IMR-90 (cell line): ENCODE measurements around the gene CCNK. TPM values are rescaled to one million over a fixed set of nuclear protein-coding genes. Genes with fewer than 3 reads are reported as not detected.

Source experiments
- ATAC-seq: fragments of 200-7000 bp; cut with Tn5 transposase; 2 replicates; pipeline ENCODE4 v1.9.1; 2020; ENCODE audit warnings: low read depth, mild to moderate bottlenecking, moderate library complexity
- BruUV-seq: library from RNA; stranded (reverse); fragments of 400-500 nt; replicated peaks from 2 replicates; lab custom pipeline; 2021; lab: Mats Ljungman, UMichigan
- CTCF ChIA-PET: fragments of 300-600 bp; formaldehyde crosslinking; extraction: SDS; loops from one replicate; lab custom pipeline; 2021; ENCODE audit warnings: antibody characterized with exemption; lab: Yijun Ruan, JAX
- POLR2A ChIA-PET: fragments of 300-600 bp; sonication (Branson Sonifier 250); formaldehyde crosslinking; loops from one replicate; lab custom pipeline; 2022; ENCODE audit warnings: antibody characterized with exemption; ENCODE audit not compliant: unreplicated experiment; lab: Charles Lee
- DNase-seq: peaks from one replicate; pipeline ENCODE4 v3.0.0; 2013
- H2AFZ ChIP-seq: replicated peaks from 2 replicates; pipeline ENCODE3; 2013; ENCODE audit warnings: low read length, mild to moderate bottlenecking; ENCODE audit not compliant: poor library complexity
- H2AK5ac ChIP-seq: 2 replicates; pipeline ENCODE4 v1.6.1; 2013; ENCODE audit warnings: low read depth, low read length, inconsistent platforms
- H2AK9ac ChIP-seq: replicated peaks from 2 replicates; pipeline ENCODE3; 2013; ENCODE audit warnings: mild to moderate bottlenecking, low read depth, low read length, moderate library complexity; ENCODE audit not compliant: poor library complexity
- H2BK120ac ChIP-seq: 2 replicates; pipeline ENCODE4 v1.6.1; 2013; ENCODE audit warnings: low read depth, low read length, inconsistent platforms
- H2BK15ac ChIP-seq: 3 replicates; pipeline ENCODE4 v1.6.1; 2013; ENCODE audit warnings: low read depth, low read length, inconsistent platforms
- H2BK20ac ChIP-seq: 2 replicates; pipeline ENCODE4 v1.6.1; 2013; ENCODE audit warnings: low read depth, mild to moderate bottlenecking, inconsistent platforms, low read length, moderate library complexity
- H2BK5ac ChIP-seq: 2 replicates; pipeline ENCODE4 v1.6.1; 2013; ENCODE audit warnings: mild to moderate bottlenecking, low read depth, low read length, inconsistent platforms; ENCODE audit not compliant: poor library complexity, severe bottlenecking
- H3K14ac ChIP-seq: replicated peaks from 2 replicates; pipeline ENCODE4 v1.6.1; 2013; ENCODE audit warnings: low read depth, low read length, inconsistent platforms
- H3K18ac ChIP-seq: 2 replicates; pipeline ENCODE4 v1.6.1; 2013; ENCODE audit warnings: low read depth, low read length, control low read depth
- H3K23ac ChIP-seq: 2 replicates; pipeline ENCODE4 v1.6.1; 2013; ENCODE audit warnings: low read depth, low read length, inconsistent platforms
- H3K27ac ChIP-seq: 2 replicates; pipeline ENCODE4 v1.5.1; 2013; ENCODE audit warnings: mild to moderate bottlenecking, control low read depth, low read length; ENCODE audit not compliant: insufficient read depth
- H3K27me3 ChIP-seq: 2 replicates; pipeline ENCODE4 v1.6.1; 2013; ENCODE audit warnings: low read length; ENCODE audit not compliant: control insufficient read depth, insufficient read depth
- H3K36me3 ChIP-seq: 2 replicates; pipeline ENCODE4 v1.6.1; 2013; ENCODE audit warnings: low read length, mixed read lengths; ENCODE audit not compliant: control insufficient read depth, insufficient read depth
- H3K4ac ChIP-seq: 2 replicates; pipeline ENCODE4 v1.6.1; 2013; ENCODE audit warnings: low read depth, low read length, inconsistent platforms
- H3K4me1 ChIP-seq: 2 replicates; pipeline ENCODE4 v1.6.1; 2013; ENCODE audit warnings: low read length, mixed read lengths; ENCODE audit not compliant: control insufficient read depth, insufficient read depth
- H3K4me2 ChIP-seq: 2 replicates; pipeline ENCODE4 v1.6.1; 2013; ENCODE audit warnings: low read depth, mild to moderate bottlenecking, control low read depth, low read length, moderate library complexity
- H3K4me3 ChIP-seq: 2 replicates; pipeline ENCODE4 v1.5.1; 2013; ENCODE audit warnings: low read depth, mild to moderate bottlenecking, control low read depth, low read length, moderate library complexity; ENCODE audit not compliant: insufficient read depth
- H3K56ac ChIP-seq: 2 replicates; pipeline ENCODE4 v1.6.1; 2013; ENCODE audit warnings: low read length, inconsistent platforms; ENCODE audit not compliant: insufficient read depth; ENCODE audit errors: extremely low read depth
- H3K79me1 ChIP-seq, 2 experiments: 2 replicates each; pipeline ENCODE4 v1.6.1; 2013; ENCODE audit warnings: low read length in 2 of 2, inconsistent platforms in 1 of 2, low read depth in 1 of 2
- H3K9ac ChIP-seq: 2 replicates; pipeline ENCODE4 v1.6.1; 2013; ENCODE audit warnings: low read depth, low read length, control low read depth
- H3K9me1 ChIP-seq: 2 replicates; pipeline ENCODE4 v1.6.1; 2013; ENCODE audit warnings: low read length, inconsistent platforms; ENCODE audit not compliant: insufficient read depth
- H3K9me3 ChIP-seq: 2 replicates; pipeline ENCODE4 v1.6.1; 2013; ENCODE audit warnings: low read length; ENCODE audit not compliant: control insufficient read depth, insufficient read depth
- H4K20me1 ChIP-seq: 2 replicates; pipeline ENCODE4 v1.6.1; 2013; ENCODE audit warnings: low read length, inconsistent platforms; ENCODE audit not compliant: insufficient read depth
- H4K5ac ChIP-seq: 2 replicates; pipeline ENCODE4 v1.6.1; 2013; ENCODE audit warnings: mild to moderate bottlenecking, low read depth, low read length, control low read depth
- H4K8ac ChIP-seq, 2 experiments: 2 replicates each; pipeline ENCODE4 v1.6.1; 2013; ENCODE audit warnings: low read depth in 2 of 2, low read length in 2 of 2, control low read depth in 1 of 2, inconsistent platforms in 1 of 2
- H4K91ac ChIP-seq: 2 replicates; pipeline ENCODE4 v1.6.1; 2013; ENCODE audit warnings: low read depth, low read length, inconsistent platforms; ENCODE audit not compliant: insufficient read depth
- BHLHE40 ChIP-seq: fragments of 150-350 bp; IDR thresholded peaks from 2 replicates; pipeline ENCODE4 v1.6.1; 2016; ENCODE audit warnings: mild to moderate bottlenecking, low read depth, low read length
- CEBPB ChIP-seq: IDR thresholded peaks from 2 replicates; pipeline ENCODE4 v1.6.1; 2012; ENCODE audit warnings: low read depth, low read length, improper control_type of control experiment
- CHD1 ChIP-seq: IDR thresholded peaks from 2 replicates; pipeline ENCODE4 v1.6.1; 2012; ENCODE audit warnings: low read depth, low read length, improper control_type of control experiment
- CTCF ChIP-seq: conservative IDR thresholded peaks from 2 replicates; pipeline ENCODE4 v1.5.1; 2012; ENCODE audit warnings: mild to moderate bottlenecking, low read depth, low read length, improper control_type of control experiment
- ELK1 ChIP-seq: fragments of 150-350 bp; IDR thresholded peaks from 2 replicates; pipeline ENCODE4 v1.6.1; 2016; ENCODE audit warnings: low read depth, mild to moderate bottlenecking, low read length, moderate library complexity, borderline replicate concordance
- FOS ChIP-seq: fragments of 150-350 bp; IDR thresholded peaks from 2 replicates; pipeline ENCODE4 v1.6.1; 2016; ENCODE audit warnings: low read depth, low read length
- MAFK ChIP-seq: IDR thresholded peaks from 2 replicates; pipeline ENCODE4 v1.6.1; 2012; ENCODE audit warnings: low read depth, low read length, improper control_type of control experiment
- MAZ ChIP-seq: IDR thresholded peaks from 2 replicates; pipeline ENCODE4 v1.6.1; 2012; ENCODE audit warnings: low read depth, mild to moderate bottlenecking, low read length, improper control_type of control experiment, moderate library complexity, borderline replicate concordance
- MXI1 ChIP-seq: IDR thresholded peaks from 2 replicates; pipeline ENCODE4 v1.6.1; 2012; ENCODE audit warnings: low read depth, mild to moderate bottlenecking, low read length, moderate library complexity, borderline replicate concordance
- NFE2L2 ChIP-seq: fragments of 150-350 bp; IDR thresholded peaks from 2 replicates; pipeline ENCODE4 v1.6.1; 2016; ENCODE audit warnings: low read depth, mild to moderate bottlenecking, low read length
- POLR2A ChIP-seq: IDR thresholded peaks from 2 replicates; pipeline ENCODE4 v1.6.1; 2012; ENCODE audit warnings: mild to moderate bottlenecking, low read depth, low read length
- RAD21 ChIP-seq: IDR thresholded peaks from 2 replicates; pipeline ENCODE4 v1.6.1; 2012; ENCODE audit warnings: low read length, improper control_type of control experiment
- RCOR1 ChIP-seq: IDR thresholded peaks from 2 replicates; pipeline ENCODE4 v1.6.1; 2012; ENCODE audit warnings: mild to moderate bottlenecking, low read length, improper control_type of control experiment; ENCODE audit not compliant: insufficient replicate concordance
- RFX5 ChIP-seq: IDR thresholded peaks from 2 replicates; pipeline ENCODE4 v1.8.0; 2012; ENCODE audit warnings: low read depth, mild to moderate bottlenecking, low read length, moderate library complexity
- SMC3 ChIP-seq: fragments of 150-350 bp; IDR thresholded peaks from 2 replicates; pipeline ENCODE4 v1.6.1; 2016; ENCODE audit warnings: low read depth, mild to moderate bottlenecking, antibody characterized with exemption, low read length, moderate library complexity
- USF2 ChIP-seq: fragments of 150-350 bp; IDR thresholded peaks from 2 replicates; pipeline ENCODE4 v1.6.1; 2017; ENCODE audit warnings: mild to moderate bottlenecking, antibody characterized with exemption, low read length, low read depth
- WGBS, 2 experiments: methylation state at CpG; one replicate each; pipeline versions ENCODE4 v1.1.5 to v1.1.7; 2013; ENCODE audit warnings: missing lambda C conversion rate in 2 of 2; ENCODE audit not compliant: insufficient read length in 1 of 2; ENCODE audit errors: extremely low coverage in 2 of 2; 5-methylcytosine and 5-hydroxymethylcytosine counted together
- dilution Hi-C: fragments of 300-500 bp; cut with HindIII; formaldehyde crosslinking; loops from one replicate; pipeline ENCODE4 v1.14.3; 2018; ENCODE audit warnings: low sequenced_read_pairs; ENCODE audit not compliant: unreplicated experiment
- in situ Hi-C: fragments of 300-500 bp; cut with MboI; formaldehyde crosslinking; loops from 3 replicates; pipeline ENCODE4 v1.14.3; 2019; ENCODE audit warnings: low sequenced_read_pairs, inconsistent platforms, mixed read lengths
- intact Hi-C: fragments of 100-400 bp; cut with micrococcal nuclease; formaldehyde crosslinking; loops from 2 replicates; pipeline ENCODE4 v1.10.0; 2022
- polyA plus RNA-seq, 3 experiments: library from polyadenylated mRNA; depleted of rRNA; stranded (reverse); fragments of >200 nt; gene quantifications; 2 replicates each; pipeline ENCODE4 v1.2.3, GENCODE V29; 2012; ENCODE audit warnings: low replicate concordance in 1 of 3
- total RNA-seq: library from RNA; depleted of rRNA; stranded (reverse); fragments of >200 nt; gene quantifications from 2 replicates; pipeline ENCODE4 v1.2.3, GENCODE V29; 2012

The CCNK gene
- total and polyA plus RNA-seq, 2 of the 4 experiments (the other 2 are of a cell fraction) = 18.8 to 38.3 TPM

GRCh38 chr14:99522025-99522401 is 40.8 kb downstream of the CCNK start:
- H3K4me2 ChIP-seq = no peak overlapping the region; the same call in 1 of the 2 replicates
- 58% methylated on average over 3 of the region's 18 CpGs; no CpG with 5 or more reads in 1 of the 2 experiments for WGBS, 2 experiments
- H3K27ac ChIP-seq = peak overlapping the region; percentile 12
- no peaks in the 10 kb centered on the region; the same call in 1 of the 2 replicates for H3K36me3 ChIP-seq
- no peak overlapping the region for H3K4me3 ChIP-seq
- H3K4me1 ChIP-seq = peaks cover 32% of the 10 kb centered on the region
- H3K23ac ChIP-seq = no peak overlapping the region
- H3K79me1 ChIP-seq = peaks cover 21 to 79% of the 10 kb centered on the region in 2 experiments
- peak overlapping the region in 1 of 2 experiments; percentile 44; a peak in 1 of 4 replicates for H4K8ac ChIP-seq
- H3K4ac ChIP-seq = peak overlapping the region; percentile 39
- H3K27me3 ChIP-seq = no peaks in the 10 kb centered on the region
- ATAC-seq = no peak; the same call in 1 of the 2 replicates
- no peak overlapping the region for H3K14ac ChIP-seq
- H4K91ac ChIP-seq = no peak overlapping the region
- H2BK5ac ChIP-seq = no peak overlapping the region
- H4K20me1 ChIP-seq = peaks cover 37% of the 10 kb centered on the region
- dilution Hi-C loops (no loop called here), in situ Hi-C loops (loop anchor here (5.0 to 10.0 kb wide), 2 partner anchors 100 to 383 kb away; no protein-coding TSS in a partner anchor), intact Hi-C loops (loop anchor here (1.0 to 5.0 kb wide), 2 partner anchors 82 to 160 kb away; partner anchors contain the start of genes CCDC85C and CYP46A1)
- no peak overlapping the region for H4K5ac ChIP-seq
- H3K18ac ChIP-seq = no peak overlapping the region
- H2BK120ac ChIP-seq = peak overlapping the region; percentile 19; the same call in 1 of the 2 replicates
- H2AK5ac ChIP-seq = peak overlapping the region; percentile 75
- no peak overlapping the region for H3K56ac ChIP-seq
- H2AFZ ChIP-seq = peak overlapping the region; percentile 12
- POLR2A ChIA-PET = no interaction called here
- DNase-seq = no peak
- BruUV-seq = no TSS peak
- CTCF ChIA-PET = interaction anchor here (0.6 to 0.9 kb wide), 3 partner anchors 10 to 106 kb away, joined by 3 to 4 read pairs (median 3); no protein-coding TSS in a partner anchor
- no peak overlapping the region for H3K9ac ChIP-seq
- H3K9me1 ChIP-seq = peaks cover 10% of the 10 kb centered on the region
- peak overlapping the region; percentile 17; the same call in 1 of the 3 replicates for H2BK15ac ChIP-seq
- H3K9me3 ChIP-seq = no peaks in the 10 kb centered on the region
- no peak overlapping the region for H2BK20ac ChIP-seq
- H2AK9ac ChIP-seq = peak overlapping the region; percentile 17
- TF ChIP-seq RCOR1 (no peak), CHD1 (no peak), ELK1 (no peak), RAD21 (no peak), BHLHE40 (no peak), NFE2L2 (no peak), CEBPB (no peak), CTCF (no peak), SMC3 (no peak), MAFK (no peak), FOS (no peak), POLR2A (no peak), MAZ (no peak), RFX5 (no peak), MXI1 (no peak), USF2 (no peak)
